HFFc6 (cell line): ENCODE results near the gene MCOLN2. TPM values are rescaled to one million over a fixed set of nuclear protein-coding genes. Genes with fewer than 3 reads are reported as not detected.

Source experiments
- DNase-seq: peaks from one replicate; pipeline ENCODE4 v3.0.0-alpha.2; 2018
- H3K27ac Mint-ChIP-seq: 2 replicates; pipeline ENCODE4 v1.8.0; 2020; ENCODE audit warnings: mild to moderate bottlenecking, mixed read lengths
- H3K27me3 Mint-ChIP-seq: 2 replicates; pipeline ENCODE4 v1.8.0; 2021; ENCODE audit warnings: mild to moderate bottlenecking, moderate library complexity, mixed read lengths; ENCODE audit not compliant: insufficient read depth
- H3K36me3 Mint-ChIP-seq: 2 replicates; pipeline ENCODE4 v1.8.0; 2021; ENCODE audit warnings: low read depth, mixed read lengths
- H3K4me1 Mint-ChIP-seq: 2 replicates; pipeline ENCODE4 v1.8.0; 2020; ENCODE audit warnings: low read depth, mixed read lengths
- H3K4me3 Mint-ChIP-seq: 2 replicates; pipeline ENCODE4 v1.8.0; 2020; ENCODE audit warnings: mild to moderate bottlenecking, moderate library complexity, mixed read lengths
- H3K9me3 Mint-ChIP-seq: 2 replicates; pipeline ENCODE4 v1.8.0; 2020; ENCODE audit warnings: mild to moderate bottlenecking, mixed read lengths
- CTCF ChIP-seq: fragments of 200-600 bp; sonication (generic); IDR thresholded peaks from 2 replicates; pipeline ENCODE4 v1.5.0; 2021; ENCODE audit warnings: antibody characterized with exemption, mild to moderate bottlenecking
- total RNA-seq, 6 experiments: library from RNA; stranded (reverse); fragmentation: NEBNext Ultra II Directional; extraction: Animal tissue kit (Norgen Biotek cat#: 25700); gene quantifications; 2 replicates in 1 of 6; 3 replicates in 5 of 6; pipeline ENCODE4 v1.2.3, GENCODE V29; 2021

Gene MCOLN2
- total RNA-seq, 6 experiments from 2014 or later, result 1.3 to 4.1 (median 2.5) TPM

- DNase-seq, result no peak
- H3K9me3 Mint-ChIP-seq, result no peaks in the 10 kb centered on the region
- H3K4me1 Mint-ChIP-seq, result peaks cover 3% of the 10 kb centered on the region; the same call in 1 of the 2 replicates
- H3K4me3 Mint-ChIP-seq, result no peak overlapping the region
- no peak for TF ChIP-seq CTCF
- H3K27ac Mint-ChIP-seq, result no peak overlapping the region
- no peaks in the 10 kb centered on the region; the same call in 1 of the 2 replicates for H3K36me3 Mint-ChIP-seq
- H3K27me3 Mint-ChIP-seq, result peaks cover 24% of the 10 kb centered on the region
These were observed 106.3 kb downstream of the MCOLN2 start for GRCh38 chr1:84890566-84890965.

GRCh38 chr1:84889437-84889836 lies 107.5 kb downstream of the MCOLN2 start:
- H3K9me3 Mint-ChIP-seq, result no peaks in the 10 kb centered on the region

GRCh38 chr1:84888753-84889152 lies 108.2 kb downstream of the MCOLN2 start:
- DNase-seq, result no peak
- TF ChIP-seq CTCF, result no peak

More at GRCh38 chr1:84889437-84889836, 107.5 kb downstream of the MCOLN2 start:
- no peak for DNase-seq
- H3K4me3 Mint-ChIP-seq, result no peak overlapping the region
- no peaks in the 10 kb centered on the region; the same call in 1 of the 2 replicates for H3K36me3 Mint-ChIP-seq
- peaks cover 19% of the 10 kb centered on the region for H3K27me3 Mint-ChIP-seq
- no peak for TF ChIP-seq CTCF
- no peak overlapping the region for H3K27ac Mint-ChIP-seq
- H3K4me1 Mint-ChIP-seq, result peaks cover 14% of the 10 kb centered on the region

GRCh38 chr1:84887261-84887934 lies 109.5 kb downstream of the MCOLN2 start:
- peak; percentile 36 for DNase-seq

More at GRCh38 chr1:84888753-84889152, 108.2 kb downstream of the MCOLN2 start:
- no peak overlapping the region for H3K4me3 Mint-ChIP-seq
- H3K36me3 Mint-ChIP-seq, result no peaks in the 10 kb centered on the region; the same call in 1 of the 2 replicates
- peaks cover 21% of the 10 kb centered on the region for H3K4me1 Mint-ChIP-seq
- no peak overlapping the region for H3K27ac Mint-ChIP-seq
- H3K9me3 Mint-ChIP-seq, result no peaks in the 10 kb centered on the region
- H3K27me3 Mint-ChIP-seq, result peaks cover 12% of the 10 kb centered on the region

GRCh38 chr1:84885469-84885868 lies 111.4 kb downstream of the MCOLN2 start:
- peaks cover 5% of the 10 kb centered on the region; the same call in 1 of the 2 replicates for H3K27me3 Mint-ChIP-seq
- H3K9me3 Mint-ChIP-seq, result no peaks in the 10 kb centered on the region
- no peak overlapping the region; the same call in 1 of the 2 replicates for H3K27ac Mint-ChIP-seq
- TF ChIP-seq CTCF, result no peak
- no peak overlapping the region for H3K4me3 Mint-ChIP-seq
- H3K4me1 Mint-ChIP-seq, result peaks cover 41% of the 10 kb centered on the region
- no peaks in the 10 kb centered on the region for H3K36me3 Mint-ChIP-seq
- DNase-seq, result no peak

More at GRCh38 chr1:84887261-84887934, 109.5 kb downstream of the MCOLN2 start:
- no peaks in the 10 kb centered on the region for H3K36me3 Mint-ChIP-seq
- H3K4me1 Mint-ChIP-seq, result peaks cover 34% of the 10 kb centered on the region
- H3K27me3 Mint-ChIP-seq, result peaks cover 7% of the 10 kb centered on the region
- H3K9me3 Mint-ChIP-seq, result no peaks in the 10 kb centered on the region
- TF ChIP-seq CTCF, result no peak
- no peak overlapping the region for H3K27ac Mint-ChIP-seq
- H3K4me3 Mint-ChIP-seq, result no peak overlapping the region
